ENCODE measurements around the gene VPS26C.

The VPS26C gene

DNA sequence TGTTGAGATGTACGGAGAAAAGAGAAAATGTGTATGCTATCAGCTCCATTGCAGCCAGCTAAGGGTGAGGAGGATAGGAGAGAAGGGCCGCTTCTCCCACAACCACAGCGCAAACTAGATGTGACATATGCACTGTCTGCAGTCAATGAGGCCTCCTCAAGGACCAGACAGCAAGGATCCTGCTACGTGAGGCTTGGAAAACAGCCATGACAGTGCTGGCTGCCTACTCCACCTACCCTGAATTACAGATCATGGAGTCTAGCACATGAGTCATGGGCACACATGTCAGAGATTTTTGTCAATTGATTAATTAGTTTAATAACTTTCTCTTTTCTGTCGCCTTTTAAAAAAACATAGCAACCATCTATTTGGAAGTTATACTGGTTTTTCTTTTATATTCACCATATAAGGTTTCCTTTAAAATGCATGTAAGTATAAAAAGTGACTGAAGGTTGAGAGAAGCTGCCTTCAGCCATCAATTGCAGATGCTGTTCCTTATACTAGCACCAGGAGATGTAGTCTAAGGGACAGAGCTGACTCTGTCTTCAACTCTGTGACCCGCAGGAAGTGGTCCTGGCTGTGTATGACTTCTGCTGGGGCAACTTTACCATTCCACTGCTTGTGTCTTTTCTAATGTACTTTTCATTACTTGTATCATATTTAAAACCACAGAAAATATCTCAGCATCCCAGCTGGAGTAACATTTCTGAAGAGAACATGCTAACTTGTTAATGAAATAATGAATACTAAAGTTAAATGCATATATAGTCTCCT is 3.1 kb downstream of the VPS26C start:
- peak; percentile 40 for DNase-seq

DNA sequence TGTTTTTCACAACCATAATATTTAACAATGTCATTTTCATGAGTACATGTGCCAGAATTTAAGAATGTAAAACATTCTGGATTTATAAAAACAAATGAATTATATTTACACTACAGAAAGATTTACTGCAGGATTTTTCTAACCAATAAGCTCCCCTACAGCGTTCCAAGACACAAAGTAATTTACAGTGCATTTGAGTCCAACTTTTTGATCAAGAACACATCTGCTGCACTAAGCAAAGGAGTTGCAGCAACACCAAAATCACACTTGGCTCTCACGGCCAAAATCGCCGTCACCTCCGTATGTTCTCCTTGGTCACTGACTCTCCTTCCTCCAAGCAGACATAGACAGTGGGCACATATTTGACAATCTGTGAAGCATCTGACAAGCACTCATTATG is 7.7 kb downstream of the VPS26C start:
- DNase-seq = no peak

DNA sequence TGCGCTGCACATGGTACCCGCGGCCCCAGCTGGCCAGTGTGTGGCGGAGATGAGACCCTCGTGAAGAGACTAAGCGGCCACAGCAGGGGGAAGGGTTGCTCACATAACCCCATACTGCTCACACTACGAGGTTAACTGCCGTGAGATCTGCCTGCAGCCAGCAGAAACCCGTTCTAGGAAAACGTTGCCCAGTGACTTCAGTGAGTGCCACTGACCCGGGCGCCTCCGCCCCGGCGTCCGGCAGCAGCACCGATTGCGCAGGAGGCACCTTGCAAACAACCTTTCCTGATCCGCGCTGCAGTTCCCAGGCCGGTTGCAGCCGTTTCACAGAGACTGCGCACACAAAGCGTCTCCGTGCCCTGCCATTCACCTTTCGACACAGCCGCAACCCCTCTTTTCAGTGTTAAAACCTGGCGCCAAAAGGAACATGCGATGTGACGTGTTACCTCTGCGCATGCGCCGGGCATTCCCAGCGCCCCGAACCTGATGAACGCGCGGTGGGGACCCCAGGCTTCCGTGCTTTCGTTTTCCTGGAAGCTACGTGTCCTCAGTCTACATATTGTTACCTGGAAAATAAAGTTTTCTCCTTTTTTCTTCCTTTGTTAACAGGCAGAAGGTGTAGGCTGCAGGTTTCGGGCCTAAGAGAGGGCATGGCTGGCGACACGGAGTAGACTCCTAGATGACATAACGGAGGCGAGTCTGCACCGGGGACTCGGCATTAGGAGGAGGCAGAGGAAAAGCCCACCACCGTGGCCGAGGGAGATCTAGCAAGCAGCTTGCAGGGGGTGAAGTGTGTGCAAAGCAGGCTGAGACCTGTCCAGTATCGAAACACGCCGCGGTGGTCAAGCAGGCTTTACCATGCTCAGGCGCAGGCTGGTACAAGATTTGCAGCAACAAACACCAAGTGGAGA is 8.9 kb downstream of the VPS26C start:
- DNase-seq = peak; percentile 93

DNA sequence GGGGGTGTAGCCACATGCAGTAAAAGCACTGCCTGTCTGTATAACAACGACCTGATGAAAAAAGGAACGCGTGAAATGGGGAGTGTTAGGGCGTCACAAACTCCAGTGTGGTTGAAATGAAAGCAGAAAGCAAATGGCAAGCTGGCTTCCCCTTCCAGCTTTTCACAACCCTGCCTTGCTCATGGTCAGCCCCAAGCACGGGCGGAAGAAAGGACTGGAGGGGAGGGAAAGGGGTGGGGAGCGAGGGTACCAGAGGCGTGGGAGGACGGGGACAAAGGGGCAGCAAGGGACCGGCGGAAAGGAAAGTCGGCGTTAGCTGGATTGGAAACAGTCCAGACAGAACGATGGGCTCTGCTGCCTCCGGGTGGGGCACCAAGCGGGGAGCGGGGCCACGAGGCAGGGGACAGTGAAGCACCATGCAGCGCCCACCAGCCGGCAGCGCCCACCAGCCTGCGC is 9.6 kb downstream of the VPS26C start:
- peak; percentile 73 for DNase-seq

DNA sequence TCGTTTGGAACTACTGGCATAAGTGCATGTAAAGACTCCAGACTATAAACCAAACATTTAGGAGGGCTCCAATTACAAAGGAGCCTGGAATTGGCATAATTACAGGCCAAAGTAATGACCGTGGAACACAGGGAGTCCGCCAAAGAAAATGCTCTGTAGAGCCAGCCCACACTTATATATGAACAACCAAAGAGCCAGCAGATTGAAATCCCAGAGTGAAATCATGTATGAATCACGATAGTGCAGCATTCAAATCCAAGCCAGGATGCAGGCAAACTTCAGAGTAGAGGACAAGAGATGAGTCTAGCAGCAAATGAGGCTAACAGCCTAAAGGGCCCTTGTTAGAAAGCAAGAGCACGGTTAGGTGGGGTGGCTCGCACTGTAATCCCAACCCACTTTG is 13.1 kb downstream of the VPS26C start:
- no peak for DNase-seq

DNA sequence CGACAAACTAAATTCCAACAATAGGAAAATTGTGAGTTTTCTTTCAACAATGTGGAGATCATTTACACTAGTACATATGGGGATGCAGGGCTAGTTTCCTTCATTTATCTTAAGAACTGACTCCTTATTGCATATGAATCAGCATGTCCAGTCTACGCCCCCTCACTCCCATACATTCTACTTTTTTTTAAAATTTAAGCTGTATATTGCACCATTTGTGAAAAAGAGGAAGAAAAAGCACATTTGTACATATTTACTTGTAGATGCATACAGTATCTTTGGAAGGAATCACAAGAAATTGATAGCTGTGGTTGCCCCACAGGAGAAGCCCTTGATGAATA is 15.9 kb downstream of the VPS26C start:
- peak; percentile 38 for DNase-seq

DNA sequence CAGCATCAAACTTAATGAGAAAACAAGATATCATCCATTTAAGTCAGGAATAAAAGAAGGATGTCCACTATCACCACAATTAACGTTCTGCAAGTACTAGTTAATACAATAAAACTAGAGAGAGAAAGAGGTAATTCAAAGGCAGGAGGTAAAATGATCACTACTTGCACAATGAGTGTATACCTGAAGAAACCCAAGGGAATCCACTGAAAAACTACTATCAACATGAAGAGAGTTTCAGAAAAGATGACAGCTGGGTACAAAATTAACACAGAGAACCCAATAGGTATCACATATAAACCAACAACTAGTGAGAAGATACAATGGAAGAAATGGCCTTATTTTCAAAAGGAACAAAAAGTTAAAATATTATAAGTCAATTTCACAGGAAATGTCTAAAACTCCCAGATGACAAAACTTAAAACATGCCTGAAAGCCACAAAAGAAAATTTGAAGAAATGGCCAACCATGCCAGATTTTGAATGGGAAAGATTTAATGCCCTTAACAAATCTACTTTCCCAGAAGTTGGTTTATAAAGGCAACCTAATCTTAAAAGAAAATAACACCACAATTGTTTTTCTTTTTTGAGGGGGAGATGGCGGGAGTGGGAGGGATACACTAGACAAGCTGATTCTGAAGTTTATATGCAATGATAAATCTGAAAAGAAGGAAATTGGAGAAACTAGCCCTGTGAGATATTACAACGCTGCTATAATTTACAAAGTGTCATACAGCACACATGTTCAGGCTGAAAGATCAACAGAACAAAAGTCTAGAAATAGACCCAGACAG is 17.8 kb downstream of the VPS26C start:
- no peak for DNase-seq

DNA sequence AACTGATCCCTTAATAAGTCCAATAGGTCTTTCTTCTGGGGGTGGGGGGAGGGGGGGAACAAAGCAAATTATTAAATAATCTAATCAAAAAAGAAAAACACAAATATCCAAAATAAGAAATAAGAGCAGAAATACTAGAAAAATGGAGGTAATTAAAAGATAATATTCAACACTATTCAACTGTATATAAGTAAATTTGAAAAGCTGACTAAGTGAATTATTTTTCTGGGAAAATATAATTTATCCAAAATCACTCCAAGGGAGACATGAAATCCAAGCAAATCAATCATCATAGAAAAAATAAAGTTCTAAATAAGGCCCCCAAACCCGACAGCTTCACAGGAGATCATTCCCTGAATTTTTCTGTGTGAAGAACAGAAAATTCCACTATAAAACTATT is 18.8 kb downstream of the VPS26C start:
- DNase-seq = no peak

DNA sequence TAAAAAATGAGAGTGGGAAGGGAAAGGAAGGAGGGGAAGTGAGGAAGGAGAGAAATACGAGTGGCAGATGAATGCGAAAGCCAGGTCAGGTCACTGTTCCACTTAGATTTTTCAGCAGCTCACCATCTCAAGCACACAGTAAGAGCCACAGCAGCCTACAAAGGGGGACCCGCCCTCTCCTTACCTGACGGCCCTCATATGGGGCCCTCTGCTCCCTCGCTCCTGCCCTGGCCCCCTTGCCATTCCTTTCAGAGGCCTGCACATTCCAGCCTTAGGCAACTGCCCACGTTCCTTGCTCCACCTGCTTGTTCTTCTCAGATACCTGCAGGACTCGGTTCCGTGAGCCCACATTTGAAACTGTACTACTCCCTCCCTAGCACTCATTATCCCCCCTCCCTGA is 22.0 kb downstream of the VPS26C start:
- no peak for DNase-seq

DNA sequence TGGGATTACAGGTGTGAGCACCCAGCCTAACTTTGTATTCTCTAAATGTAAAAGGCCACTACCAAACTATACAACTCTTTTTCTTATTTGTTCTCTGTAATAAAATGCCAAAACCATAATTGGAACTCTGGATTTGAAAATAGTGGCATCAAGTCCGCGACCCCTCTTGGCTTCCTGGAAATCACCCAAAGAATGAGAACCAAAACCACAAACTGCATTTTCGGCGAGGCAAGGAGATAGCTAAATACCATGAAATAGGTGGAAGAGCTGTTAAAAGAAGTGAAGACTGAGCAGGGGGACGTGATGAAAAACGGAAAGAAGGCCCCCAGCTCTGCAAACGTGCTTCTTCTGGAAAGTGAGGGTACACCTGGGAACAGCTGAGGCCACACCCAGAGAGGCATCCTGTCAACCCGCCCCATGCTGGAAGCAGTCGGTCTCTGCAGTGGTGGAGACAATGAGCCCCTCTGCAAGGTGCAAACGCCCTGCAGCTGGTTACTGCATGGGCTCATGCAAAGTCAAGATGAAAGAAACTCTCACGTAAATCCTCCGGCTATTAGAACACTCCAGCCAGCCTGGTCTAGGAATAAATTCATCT is 22.5 kb downstream of the VPS26C start:
- DNase-seq = peak; percentile 57

DNA sequence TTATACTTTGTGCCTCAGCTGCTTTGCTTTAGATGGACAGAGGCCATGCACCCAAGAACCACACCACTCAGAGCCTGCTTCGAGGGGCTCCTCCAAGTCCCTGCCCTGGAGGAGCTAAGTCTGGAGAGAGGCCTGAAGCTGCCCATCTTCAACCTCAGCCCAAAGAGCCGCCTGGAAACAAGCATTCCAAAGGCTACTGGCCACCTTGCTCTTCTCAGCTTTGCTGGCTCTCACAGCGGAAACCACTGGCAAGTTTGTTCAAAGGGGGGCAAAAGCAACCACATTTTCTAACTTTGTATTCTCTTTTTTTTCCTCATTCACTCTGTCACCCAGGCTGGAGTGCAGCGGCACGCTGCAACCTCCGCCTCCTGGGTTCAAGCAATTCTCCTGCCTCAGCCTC is 23.2 kb downstream of the VPS26C start:
- no peak for DNase-seq

DNA sequence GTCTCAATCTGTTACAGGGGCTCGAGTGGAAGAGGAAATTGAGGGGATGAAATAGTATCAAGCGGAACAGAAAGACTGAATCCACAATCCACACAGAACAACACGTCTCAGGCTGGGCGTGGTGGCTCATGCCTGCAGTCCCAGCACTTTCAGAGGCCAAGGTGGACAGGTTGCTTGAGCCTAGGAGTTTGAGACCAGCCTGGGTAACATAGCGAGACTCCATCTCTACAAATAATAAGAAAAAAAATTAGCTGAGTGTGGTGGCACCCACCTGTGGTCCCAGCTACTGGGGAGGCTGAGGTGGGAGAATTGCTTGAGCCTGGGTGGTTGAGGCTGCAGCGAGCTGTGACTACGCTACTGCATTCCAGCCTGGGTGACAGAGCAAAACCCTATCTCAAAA is 25.7 kb downstream of the VPS26C start:
- no peak for DNase-seq

DNA sequence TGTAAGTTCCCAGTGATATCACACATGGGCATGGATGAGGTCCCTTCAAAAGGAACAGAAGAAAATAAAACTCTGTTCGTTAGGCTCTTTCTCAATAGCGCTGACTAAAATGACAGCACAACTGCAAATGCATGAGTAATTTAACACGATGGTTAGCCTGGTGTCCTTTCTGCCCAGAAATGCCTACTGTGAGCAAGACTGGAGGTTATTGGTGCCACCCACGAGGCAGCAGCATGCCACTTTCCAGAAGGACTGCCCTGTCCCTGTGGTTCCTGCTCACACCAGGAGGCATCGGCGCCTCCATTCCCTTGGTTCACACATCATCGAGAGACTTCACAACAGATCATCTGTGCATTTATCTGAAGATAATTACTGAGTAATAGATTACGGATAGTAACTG is 26.2 kb downstream of the VPS26C start:
- DNase-seq = no peak

DNA sequence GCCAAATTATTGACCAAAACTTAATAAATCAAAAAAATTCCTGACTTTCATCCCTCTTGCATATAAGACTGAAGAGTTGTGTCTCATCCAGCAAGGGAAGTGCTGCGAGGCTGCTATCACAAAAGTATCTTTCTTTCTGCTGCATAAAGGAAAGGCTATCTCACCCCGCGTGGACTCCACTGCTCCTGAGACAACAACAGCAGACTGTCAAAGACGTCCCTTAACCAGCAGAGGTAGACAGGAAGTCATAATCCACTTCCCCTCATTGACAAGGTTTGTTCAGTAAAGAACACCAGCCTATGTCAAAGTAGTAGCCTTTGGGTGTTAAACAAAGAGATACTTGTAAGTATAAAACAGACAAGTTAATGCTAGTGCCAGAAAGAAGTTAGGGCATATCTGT is 29.4 kb downstream of the VPS26C start:
- DNase-seq = no peak

DNA sequence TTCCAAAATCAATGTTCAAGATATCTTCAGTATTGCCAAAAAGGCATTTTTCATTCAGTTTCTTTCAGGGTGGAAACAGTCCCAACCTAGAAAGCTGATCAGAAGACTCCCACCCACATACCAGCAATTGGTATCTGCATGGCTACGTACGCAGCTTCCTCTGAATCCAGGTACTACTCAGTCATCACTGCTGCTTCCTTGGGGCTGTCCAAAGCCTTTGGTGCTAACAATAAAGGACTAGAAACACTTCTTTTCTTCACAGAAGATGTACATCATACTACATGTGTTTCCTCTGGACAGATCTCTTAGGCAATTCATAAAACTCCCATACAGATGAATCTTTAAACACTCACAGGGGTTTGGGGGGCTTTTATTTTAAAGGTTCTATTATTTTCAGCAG is 29.8 kb downstream of the VPS26C start:
- no peak for DNase-seq

DNA sequence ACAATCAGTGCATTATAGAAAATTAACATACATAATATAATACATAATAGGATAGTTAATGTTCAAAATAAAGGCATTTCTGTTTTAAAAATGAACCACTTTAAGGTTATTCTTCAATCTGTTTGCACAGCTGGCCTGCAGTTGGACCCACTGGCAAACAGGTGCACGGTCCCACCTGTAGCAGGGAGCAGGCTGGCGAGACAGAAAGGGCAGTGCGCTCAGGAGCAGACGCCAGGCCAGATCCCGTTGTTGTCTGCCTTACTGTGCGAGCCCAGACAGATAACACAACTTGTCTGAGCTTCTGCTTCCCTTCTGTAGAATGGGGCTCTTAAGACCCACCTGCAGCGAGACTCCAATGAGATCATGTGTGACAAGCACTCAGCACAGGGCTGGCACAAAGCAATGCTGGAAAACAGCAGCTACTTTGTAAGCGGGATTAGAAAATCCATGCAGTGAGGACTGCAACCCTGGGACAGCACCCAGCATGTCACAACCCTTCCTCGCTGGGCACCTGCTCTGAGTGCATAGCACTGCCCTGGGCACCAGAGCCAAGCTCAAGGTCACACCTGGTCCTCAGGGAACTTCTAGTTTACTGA is 33.5 kb downstream of the VPS26C start:
- no peak for DNase-seq

DNA sequence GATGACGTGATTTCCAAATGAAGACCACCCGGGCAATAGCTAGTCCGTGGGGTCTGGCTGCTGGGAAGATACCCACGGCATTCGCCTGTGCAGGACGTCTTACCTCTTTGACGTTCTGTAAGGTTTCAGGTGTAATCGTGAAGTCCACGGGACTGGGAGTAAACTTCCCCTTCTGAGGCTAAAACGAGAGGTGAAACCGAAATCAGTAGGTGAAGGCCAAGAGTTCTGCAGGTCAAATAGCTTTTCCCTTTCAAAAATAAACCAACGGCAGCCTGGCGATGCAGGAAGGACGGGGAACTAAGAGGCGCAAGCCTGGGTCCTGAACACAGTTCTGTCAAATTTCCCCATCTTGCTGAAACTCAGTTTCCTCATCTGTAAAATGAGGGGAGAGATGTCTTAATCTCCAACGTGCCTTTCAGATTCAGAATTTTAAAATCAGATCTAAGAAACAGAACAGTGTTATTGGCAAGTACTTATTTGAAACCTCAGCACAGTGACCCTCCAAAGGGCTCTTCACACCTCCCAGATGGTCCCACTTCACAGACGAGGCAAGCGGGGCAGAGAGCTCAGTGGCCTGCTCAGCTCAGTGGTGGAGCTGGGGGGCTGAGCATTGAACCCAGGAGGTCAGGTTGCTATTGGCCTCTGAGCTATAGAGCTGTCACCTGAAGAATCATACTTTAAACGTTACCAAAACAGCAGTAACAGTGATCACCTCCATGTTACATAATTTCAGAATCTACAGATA is 34.7 kb downstream of the VPS26C start:
- no peak for DNase-seq

DNA sequence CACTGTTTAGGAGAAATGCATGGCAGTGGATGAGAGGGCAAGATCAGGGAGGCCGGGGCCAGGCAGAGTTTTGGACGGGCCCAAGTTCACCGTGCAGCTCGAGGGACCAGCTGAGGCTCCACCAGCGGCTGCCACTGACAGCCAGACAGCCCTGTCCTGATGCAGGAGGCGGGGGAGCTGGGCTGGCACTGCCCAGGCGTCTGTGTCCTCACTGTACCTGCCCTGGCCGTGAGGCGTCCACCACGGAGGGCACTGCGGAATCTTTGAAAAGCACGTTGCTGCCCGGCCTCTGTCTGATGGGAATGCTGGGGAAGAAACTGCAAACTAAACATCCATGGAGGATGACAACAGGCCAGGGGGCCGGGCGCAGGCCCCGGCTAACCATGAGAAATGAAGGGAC is 35.5 kb downstream of the VPS26C start:
- DNase-seq = no peak

DNA sequence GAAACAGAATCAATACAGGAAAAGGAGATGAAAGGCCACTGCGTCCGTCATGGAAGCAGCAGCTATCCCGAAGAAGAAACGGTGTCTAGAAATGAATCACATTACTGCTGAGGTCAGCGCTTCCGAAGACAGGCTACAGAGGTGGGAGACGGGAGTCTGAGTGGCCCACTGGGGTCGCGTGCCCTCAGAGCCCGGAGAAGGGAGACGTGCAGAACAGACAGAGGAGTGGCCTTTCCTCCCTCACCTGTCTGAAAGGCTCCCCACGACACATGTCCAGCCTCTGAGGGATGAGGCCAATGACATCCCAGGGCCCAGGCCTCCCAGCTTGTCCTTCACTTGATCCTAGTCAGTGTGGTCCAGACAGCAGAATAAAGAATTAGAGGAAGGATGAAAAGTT is 35.9 kb downstream of the VPS26C start:
- no peak for DNase-seq

DNA sequence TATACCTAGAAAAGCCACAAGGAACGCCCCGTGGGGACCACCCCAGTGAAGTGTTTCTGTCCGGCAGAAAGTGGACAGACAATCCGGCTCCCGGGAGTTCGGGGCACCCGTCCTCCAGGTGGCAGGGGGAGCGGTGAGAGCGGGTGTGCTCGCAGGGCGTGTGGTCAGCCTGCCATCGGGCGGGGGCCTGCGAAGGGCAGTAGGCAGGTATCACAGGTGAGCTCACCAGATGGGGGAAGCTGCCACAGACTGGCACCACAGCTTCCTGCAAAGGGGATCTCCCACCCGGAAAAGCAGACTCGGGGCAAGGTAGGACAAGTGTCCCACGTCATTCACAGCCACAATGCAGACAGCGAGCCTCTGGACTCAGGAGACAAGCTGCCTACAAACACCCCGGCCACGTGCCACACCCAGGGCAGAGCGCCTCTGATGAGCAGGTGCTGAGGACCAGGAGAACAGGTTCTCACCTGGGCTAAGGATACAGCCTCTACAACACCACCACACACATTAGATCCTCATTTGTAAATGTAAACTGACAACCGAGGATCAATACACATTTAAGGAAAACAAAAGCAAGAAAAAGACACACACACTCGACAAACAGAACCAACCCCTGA is 36.4 kb downstream of the VPS26C start:
- no peak for DNase-seq

DNA sequence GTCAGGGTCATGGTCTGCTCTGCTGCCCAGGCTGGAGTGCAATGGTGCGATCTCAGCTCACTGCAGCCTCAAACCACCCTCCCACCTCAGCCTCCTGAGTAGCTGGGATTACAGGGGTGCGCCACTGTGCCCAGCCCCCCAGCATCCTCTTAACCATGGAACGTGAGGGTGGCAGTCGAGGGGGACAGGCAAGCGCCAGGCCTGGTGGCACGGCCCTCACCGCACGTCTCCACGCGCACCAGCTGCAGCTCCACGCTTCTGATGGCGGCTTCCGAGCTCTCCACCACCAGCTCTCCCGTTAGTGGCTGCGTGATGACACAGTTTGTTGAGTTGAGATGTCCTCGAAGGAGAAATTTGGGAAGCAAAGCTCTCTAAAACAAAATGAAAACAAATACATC is 39.1 kb downstream of the VPS26C start:
- no peak for DNase-seq
